HL-60/S4 treated with phorbol 12-myristate 13-acetate at 8.2 ng/mL for 4 days and 3 days (cell line): ENCODE results near the gene LPIN1.
"Not testable (repeated sequence)": the region's sequence is repeated elsewhere in the genome, so short reads cannot be mapped to it uniquely, and the experiment has no call there.

ENCODE experiments used
- in situ Hi-C: fragments of 300-500 bp; cut with MboI; formaldehyde crosslinking; loops from 2 replicates; pipeline ENCODE4 v1.15.0; 2022; ENCODE audit warnings: low sequenced_read_pairs

LPIN1 gene

DNA sequence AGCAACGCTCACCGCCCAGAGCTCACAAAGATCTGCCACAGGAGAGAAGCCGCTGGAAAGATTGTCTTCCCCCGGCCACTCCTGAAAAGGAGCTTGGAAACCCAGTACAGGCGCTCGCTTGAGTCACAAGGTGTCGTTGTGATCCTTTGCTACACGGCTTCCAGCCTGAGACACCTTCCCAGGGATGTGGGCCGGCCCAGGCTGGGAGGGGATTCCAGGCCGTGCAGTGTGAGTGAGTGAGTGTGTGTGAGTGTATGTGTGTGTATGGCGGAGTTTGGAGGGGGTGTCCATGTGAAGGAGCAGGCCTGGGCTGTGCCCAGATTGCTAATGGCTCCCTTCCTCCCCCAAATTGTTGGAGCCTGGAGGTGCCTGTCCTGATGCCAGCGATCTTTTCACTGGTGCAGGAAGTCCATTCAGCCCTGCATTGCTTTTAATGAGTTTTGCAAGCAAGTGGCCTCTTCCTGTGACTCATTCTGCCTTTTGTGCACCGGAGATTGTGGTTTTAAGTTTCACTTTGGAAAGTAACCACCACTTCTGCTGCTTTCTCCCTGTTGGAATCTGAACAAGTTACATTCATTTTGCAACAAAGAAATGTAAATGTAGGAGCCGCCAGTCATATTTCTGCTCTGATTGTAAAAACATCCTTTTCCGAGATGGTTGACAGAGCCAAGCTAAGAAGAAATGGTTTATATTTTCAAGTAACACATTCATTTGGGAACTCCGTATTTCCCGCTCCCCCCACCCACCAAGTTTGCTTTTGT, 83.7 kb downstream of the LPIN1 start:
- in situ Hi-C loops, result loop anchor here (10.0 to 25.0 kb wide), 3 partner anchors 582 to 1175 kb away; partner anchors contain the start of gene TRIB2

DNA sequence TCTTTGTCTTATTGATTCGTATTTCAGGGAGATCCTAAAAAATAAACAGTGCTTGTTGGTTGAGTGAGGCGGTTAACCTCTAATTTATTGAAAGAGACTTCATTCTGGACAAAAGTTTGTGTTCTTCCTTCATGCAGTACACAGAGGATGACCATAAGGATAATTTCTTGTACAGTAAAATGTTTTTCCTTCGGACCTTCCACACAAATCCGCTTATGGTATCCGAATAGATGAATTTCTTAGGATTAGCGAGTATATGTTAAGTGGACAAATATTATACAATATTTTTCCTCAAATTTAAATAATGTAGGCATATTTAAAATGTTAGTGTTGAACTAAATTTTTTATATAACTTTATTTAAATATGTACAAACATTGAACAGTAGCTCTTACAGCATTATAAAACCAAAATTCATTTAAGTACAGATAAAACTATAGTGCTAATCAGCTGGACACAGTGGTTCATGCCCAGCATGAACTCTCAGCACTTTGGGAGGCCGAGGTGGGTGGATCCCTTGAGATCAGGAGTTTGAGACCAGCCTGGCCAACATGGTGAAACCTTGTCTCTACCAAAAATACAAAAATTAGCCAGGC, 84.4 kb downstream of the LPIN1 start:
- in situ Hi-C loops, result loop anchor here (25.0 kb wide), 2 partner anchors 581 to 881 kb away; partner anchors contain the start of gene TRIB2

DNA sequence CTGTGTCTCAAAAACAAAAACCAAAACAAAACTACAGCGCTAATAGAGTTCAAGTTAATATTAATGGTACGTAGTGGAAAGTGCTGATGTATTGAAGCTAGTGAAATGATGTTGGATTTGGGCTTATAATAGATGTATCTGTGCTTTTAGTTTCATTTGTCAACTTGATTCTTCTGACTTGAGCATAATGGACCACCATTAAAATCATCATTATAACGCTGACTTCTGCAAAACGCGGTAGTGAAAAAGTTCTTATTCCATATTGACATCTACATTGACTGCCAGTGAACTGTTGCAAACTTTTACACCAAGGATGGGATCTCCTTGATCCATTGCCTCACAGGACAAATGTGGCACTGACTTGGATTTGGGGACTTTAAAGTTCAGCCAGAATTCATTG, 85.0 kb downstream of the LPIN1 start:
- in situ Hi-C loops, result loop anchor here (25.0 kb wide), 2 partner anchors 581 to 881 kb away; partner anchors contain the start of gene TRIB2

DNA sequence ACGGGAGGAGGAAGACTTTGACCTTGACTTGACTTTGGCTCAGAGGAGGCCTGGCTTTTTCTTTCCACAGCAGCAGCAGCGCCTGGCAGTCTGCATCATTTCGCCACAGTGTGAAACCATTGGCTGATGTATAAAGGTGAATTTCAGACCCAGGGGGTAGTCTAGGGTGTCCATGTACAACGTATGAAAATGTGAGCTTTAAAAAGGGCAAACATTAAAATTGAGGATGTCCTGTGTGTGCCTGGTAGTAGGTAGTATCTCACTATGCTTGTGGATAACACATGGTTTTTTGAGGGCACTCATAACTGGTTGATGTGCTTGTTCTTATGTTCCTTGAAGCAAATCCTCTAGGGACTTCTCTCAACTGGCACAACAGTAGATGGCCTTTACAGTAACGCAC, 86.1 kb downstream of the LPIN1 start:
- in situ Hi-C loops, result loop anchor here (25.0 kb wide), 2 partner anchors 580 to 880 kb away; partner anchors contain the start of gene TRIB2

DNA sequence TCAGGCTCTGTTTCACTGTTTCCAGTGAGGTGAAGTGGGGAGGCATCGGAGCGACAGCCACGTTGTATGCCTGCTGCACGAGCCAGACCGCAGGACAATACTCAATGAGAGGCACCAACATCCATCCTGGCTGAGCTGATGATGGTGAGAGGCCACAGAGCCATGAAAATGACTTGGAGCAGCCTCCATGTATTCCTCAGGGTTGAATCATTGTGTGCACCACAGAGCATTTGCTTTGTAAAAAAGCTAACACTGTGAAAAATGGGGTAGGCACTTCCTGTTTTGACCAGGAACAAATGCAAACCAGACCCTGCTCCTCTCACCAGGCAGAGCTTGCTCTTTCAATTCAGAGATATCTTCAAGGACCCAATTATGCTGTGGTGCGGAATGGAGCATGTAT, 87.2 kb downstream of the LPIN1 start:
- in situ Hi-C loops, result loop anchor here (25.0 kb wide), 2 partner anchors 579 to 879 kb away; partner anchors contain the start of gene TRIB2

DNA sequence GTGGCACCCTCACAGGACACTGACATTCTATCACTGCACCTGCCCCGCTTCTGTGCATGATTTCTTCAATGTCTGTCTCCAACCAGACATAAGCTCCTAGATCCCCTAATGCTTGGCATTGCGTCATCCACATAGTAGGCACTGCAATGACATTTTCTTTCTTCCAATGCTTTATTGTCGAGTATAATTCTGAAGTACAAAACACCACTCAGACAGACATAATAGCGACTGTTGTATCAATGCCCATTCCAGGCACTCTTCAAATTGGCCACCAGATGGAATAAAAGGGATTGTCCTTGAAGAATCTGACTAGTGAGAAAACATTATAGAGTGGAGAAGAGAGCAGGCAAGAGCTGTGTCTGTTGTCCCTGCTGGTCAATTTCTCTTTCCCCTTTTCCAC, 89.0 kb downstream of the LPIN1 start:
- in situ Hi-C loops, result loop anchor here (25.0 kb wide), 2 partner anchors 577 to 877 kb away; partner anchors contain the start of gene TRIB2

DNA sequence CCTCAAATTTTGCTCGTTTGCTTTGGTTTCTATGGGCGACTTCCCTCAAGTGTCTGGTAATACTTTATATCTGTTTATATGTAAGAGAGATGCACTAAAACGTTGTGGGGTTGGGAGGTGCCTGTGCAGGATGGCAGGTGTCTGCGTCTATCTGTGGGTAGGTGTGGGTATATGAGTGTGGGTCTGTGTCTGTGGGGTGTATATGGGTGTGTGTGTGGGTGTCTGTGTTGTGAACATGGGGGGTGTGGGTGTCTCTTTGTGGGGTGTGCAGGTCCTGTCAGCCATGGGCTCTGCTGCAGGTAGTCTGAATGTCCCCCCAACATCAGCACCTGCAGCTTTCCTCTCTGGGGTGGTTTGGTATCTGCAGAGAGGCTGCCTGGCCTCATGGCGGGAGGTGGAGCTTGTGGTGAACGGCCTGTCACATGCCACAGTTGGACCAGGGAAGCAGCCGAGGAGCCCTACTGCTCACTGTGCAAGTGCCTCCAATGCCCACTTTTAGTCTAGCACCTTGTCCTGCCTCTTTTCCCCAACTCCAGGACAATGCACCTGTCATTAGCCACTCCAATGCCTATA, 90.3 kb downstream of the LPIN1 start:
- in situ Hi-C loops, result loop anchor here (25.0 kb wide), 2 partner anchors 576 to 876 kb away; partner anchors contain the start of gene TRIB2

DNA sequence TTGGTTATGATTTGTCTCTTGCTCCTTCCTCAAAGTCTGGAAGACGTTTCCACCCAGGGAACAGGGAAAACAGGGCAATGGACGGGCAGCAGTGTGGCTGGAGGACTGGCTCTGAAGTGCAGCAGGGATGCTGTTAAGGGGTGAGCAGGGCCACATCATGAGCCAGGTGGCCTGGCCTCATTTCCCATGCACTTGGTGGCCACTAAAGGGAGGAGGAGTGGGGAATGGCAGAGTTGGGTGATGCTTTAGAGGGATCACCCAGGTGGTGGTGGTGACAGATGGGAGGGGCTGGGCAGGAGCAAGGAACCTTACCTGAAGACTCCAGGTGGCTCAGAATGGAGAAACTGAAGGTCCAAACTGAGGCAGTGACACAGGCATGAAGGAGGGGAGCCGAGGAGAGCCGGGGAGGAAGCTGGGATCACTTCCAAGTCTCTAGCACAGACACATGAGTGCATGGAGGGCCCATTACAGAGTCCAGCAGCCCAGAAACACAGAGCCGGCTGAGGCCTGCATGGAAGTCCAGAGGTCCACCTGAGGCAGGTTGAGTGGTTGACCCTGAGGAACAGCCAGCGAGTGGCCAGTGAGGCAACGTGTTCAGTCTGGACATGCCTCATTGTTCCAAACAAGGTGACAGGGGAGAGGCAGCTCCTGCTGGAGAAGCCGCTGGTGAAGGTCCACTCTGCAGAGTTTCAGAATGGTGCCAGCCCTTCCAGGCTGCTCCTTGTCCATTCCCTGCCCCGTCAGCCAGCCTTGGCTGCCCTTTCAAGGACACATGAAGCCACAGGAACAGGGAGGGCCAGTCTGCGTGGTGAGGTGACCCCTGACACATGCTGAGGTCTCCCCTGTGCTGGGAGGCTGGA, 91.7 kb downstream of the LPIN1 start:
- in situ Hi-C loops, result loop anchor here (25.0 kb wide), 2 partner anchors 574 to 874 kb away; partner anchors contain the start of gene TRIB2

DNA sequence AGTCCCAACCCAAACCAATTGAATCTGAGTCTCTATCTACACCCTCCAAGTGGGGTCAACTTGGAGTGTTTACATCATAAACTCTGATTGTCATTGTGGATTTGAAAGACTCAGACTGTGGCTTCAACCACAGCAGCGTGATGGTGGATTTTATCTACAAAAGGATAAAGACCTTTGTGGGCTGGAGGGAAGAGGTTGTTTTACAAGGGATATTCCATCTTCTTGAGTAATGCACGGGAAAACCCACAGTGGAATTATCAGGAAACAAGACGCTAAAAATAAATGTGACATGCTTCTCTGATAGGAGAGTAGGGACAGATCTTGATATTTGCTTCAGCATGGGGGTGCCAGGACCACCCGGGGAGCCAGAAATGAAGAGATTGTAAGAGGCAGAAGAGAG, 93.5 kb downstream of the LPIN1 start:
- in situ Hi-C loops, result loop anchor here (25.0 kb wide), 2 partner anchors 572 to 872 kb away; partner anchors contain the start of gene TRIB2

DNA sequence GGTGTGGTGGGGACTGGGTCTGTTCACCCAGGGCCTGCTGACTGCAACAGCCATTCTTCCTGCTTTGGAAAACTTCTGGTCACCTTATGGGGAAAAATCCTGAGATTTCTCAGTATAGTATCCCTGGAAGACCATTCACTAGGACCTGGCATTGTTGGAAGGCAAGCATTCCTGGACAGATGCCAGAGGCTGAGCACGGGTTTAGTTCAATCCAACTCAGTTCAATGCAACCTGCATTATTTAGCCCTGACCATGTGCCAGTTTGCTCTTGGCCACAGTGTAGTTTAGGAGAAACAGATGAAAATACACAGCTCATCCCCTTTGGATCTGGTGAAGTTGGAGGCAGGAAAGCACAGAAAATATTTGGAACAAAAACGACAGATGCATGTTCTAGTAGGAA, 95.9 kb downstream of the LPIN1 start:
- in situ Hi-C loops, result loop anchor here (25.0 kb wide), 2 partner anchors 570 to 870 kb away; partner anchors contain the start of gene TRIB2

DNA sequence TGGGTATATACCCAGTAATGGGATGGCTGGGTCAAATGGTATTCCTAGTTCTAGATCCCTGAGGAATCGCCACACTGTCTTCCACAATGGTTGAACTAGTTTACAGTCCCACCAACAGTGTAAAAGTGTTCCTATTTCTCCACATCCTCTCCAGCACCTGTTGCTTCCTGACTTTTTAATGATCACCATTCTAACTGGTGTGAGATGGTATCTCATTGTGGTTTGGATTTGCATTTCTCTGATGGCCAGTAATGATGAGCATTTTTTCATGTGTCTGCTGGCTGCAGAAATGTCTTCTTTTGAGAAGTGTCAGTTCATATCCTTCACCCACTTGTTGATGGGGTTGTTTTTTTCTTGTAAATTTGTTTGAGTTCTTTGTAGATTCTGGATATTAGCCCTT, 98.4 kb downstream of the LPIN1 start:
- in situ Hi-C loops, result loop anchor here (25.0 kb wide), 2 partner anchors 568 to 868 kb away; partner anchors contain the start of gene TRIB2

DNA sequence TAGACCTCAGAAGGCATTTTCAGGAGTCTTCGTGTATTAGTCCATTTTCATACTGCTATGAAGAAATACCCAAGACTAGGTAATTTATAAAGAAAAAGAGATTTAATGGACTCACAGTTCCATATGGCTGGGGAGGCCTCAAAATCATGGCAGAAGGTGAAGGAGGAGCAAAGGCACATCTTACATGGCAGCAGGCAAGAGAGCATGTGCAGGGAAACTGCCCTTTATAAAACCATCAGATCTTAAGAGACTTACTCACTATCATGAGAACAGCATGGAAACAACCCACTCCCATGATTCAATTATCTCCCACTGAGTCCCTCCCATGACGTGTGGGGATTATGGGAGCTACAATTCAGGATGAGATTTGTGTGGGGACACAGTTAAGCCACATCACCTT, 101.5 kb downstream of the LPIN1 start:
- in situ Hi-C loops, result loop anchor here (25.0 kb wide), 2 partner anchors 564 to 864 kb away; partner anchors contain the start of gene TRIB2

DNA sequence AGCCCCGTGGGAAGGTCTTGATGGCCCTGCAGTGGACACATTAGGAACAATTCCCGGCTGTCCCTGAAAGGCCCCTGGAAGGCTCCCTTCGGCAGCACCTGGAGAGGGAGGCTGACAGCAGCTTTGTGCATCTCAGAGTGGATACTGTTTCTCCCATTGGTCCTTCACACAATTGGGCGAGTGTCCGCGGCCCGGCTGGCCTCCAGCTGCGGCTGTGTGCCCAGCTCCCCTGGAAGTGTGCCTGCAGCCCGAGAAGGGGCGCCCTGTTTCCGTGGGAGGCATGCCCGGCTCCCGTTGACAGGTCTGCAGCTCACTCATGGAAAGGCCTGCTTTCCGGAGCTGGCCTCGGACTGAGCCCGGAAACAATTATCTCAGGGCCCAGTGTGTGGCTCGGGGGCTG, 103.7 kb downstream of the LPIN1 start:
- in situ Hi-C loops, result no loop called here

DNA sequence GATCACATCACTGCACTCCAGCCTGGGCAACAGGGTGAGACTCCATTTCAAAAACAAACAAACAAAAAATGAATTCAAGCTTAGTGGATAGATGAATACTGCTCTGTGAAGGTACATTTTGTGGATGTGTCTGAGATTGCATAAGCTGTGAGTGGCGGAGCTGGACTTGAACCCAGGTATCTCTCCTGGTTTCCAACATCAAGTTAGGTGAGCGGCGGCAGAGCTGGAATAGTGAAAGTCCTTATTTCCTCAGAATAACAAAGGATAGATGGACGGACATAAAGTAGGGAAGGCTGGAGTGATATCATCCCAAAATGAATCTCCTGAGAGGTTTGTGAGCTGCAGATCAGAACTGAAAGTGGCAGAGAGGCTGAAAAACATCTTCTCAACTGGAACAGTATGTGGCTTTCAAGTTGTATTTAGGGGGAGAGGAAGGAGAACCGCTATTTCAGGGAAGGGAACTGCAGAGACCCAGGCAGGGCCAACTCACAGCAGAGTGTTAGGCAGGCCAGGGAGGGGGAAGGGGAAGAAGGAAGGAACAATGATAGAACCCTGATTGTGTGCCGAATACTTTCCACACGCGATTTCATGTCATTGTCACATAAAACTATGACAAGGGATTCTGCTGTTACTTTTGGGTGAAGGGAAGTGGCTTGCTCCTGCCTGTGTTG, 106.2 kb downstream of the LPIN1 start:
- in situ Hi-C loops, result no loop called here

DNA sequence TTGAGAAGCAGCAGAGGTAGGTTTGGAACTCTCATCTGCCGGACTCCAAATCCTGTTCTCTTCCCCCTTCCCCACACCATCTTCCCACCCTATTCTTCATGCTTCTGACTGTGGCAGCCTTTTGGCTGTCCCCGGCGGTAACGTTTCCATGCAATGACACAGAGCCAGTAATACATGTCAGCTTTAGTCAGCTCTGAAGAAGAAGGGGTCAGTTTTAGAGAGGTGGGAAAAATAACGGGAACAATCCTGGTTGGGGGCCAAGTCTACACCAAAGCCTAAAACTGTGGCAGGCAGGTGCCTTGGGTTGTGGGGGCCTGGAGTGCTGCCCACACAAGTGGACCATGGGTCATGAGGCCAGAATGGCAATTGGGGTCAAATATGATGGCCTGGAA, 106.8 kb downstream of the LPIN1 start:
- in situ Hi-C loops, result no loop called here

DNA sequence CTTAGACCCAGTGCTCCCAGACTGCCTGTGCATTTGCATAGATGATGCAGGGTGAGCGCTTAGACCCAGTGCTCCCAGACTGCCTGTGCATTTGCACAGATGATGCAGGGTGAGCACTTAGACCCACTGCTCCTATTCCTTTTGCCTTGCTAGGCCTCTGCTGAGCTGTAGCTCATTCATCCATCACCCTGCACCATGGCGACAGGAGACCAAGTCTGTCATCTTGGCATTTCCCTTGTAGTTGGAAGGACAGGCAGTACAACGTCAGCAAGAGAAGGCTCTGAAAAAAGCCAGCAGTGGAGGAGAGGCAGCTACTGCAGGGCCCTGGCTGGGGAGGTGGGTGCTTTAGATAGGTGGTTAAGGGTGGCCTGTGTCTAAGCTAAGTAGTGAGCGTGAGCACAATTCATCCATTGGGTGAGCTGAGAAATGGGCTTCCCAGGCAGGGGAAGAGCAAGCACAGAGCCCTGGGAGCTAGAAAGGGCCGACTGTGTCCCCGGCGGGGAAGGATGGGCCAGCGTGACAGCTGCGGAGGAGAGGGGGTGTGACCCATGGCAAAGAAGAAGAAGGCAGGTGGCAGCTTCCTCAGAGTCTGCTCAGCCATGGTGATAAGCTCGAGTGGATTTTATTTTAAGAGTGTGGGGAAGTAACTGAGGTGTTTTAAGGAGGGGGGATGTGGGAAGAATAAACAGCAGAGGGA, 108.8 kb downstream of the LPIN1 start:
- in situ Hi-C loops, result no loop called here

DNA sequence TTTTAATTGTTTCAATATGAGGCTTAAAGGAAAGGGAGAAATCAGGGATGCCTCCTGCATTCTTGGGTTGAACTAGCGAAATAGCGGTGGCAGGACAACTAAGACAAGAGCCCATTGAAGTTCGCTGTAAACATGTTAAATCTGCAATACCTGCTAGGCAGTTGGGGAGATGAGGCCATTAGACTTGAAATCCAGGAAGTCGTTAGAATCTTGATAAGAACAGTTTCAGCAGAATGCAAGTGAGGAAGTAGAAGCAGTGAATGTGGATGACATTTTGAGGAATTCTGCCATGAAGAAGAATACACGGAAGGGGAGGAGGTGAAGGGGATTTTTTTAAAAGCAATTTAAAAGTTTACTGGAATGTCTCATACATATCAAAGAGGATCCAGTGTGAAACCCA, 109.7 kb downstream of the LPIN1 start:
- in situ Hi-C loops, result no loop called here

DNA sequence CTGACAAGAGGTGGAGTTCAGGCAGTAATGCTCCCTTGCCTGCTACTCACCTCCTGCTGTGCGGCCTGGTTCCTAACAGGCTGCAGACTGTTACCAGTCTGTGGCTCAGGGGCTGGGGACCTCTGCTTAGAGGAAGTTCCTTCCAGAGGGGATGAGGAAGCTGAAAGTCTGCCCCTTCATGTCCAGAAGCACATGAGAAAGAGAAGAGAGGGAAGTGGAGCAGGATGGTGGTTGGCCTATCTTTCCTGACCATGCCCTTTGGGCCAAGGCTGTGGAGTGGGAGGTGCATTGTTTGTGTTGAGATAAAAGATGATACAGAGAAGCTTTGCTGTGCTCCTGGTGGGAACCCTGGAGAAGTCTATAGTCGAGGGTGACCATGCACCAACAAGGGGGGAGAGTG, 112.5 kb downstream of the LPIN1 start:
- in situ Hi-C loops, result no loop called here

DNA sequence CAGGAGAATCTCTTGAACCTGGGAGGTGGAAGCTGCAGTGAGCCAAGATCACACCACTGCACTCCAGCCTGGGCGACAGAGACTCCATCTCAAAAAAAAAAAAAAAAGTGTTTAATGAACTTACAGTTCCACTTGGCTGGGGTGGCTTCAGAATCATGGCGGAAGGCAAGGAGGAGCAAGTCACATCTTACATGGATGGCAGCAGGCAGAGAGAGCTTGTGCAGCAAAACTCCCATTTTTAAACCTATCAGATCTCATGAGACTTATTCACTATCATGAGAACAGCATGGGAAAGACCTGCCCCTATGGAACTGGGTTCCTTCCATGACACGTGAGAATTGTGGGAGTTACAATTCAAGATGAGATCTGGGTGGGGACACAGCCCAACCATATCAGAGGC, 113.5 kb downstream of the LPIN1 start:
- in situ Hi-C loops, result not testable (repeated sequence)
